HG03457 (cell line): ENCODE measurements around the gene MEF2B.
"Not testable (repeated sequence)": the region's sequence is repeated elsewhere in the genome, so short reads cannot be mapped to it uniquely, and the experiment has no call there.

Experiments used
- ATAC-seq: cut with Tn5 transposase; IDR thresholded peaks from one replicate; pipeline ENCODE4 v1.9.1; 2021; ENCODE audit warnings: moderate number of reproducible peaks; ENCODE audit not compliant: unreplicated experiment

Gene MEF2B

DNA sequence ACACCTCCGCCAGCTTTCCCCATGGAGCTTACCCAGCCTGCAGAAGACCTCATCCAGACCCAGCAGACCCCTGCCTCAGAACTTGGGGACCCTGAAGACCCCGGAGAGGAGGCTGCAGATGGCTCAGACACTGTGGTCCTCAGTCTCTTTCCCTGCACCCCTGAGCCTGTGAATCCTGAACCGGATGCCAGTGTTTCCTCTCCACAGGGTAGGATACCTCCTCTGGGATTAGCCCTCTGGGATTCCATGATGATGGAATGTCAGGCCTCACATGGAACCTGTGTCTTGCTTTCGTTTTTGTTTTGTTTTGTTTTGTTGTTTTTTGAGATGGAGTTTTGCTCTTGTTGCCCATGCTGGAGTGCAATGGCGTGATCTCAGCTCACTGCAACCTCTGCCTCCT lies 23.9 kb upstream of the MEF2B start:
- no peak for ATAC-seq

- ATAC-seq: peak; percentile 4
Measured at GRCh38 chr19:19192910-19193423, 22.9 kb upstream of the MEF2B start.

DNA sequence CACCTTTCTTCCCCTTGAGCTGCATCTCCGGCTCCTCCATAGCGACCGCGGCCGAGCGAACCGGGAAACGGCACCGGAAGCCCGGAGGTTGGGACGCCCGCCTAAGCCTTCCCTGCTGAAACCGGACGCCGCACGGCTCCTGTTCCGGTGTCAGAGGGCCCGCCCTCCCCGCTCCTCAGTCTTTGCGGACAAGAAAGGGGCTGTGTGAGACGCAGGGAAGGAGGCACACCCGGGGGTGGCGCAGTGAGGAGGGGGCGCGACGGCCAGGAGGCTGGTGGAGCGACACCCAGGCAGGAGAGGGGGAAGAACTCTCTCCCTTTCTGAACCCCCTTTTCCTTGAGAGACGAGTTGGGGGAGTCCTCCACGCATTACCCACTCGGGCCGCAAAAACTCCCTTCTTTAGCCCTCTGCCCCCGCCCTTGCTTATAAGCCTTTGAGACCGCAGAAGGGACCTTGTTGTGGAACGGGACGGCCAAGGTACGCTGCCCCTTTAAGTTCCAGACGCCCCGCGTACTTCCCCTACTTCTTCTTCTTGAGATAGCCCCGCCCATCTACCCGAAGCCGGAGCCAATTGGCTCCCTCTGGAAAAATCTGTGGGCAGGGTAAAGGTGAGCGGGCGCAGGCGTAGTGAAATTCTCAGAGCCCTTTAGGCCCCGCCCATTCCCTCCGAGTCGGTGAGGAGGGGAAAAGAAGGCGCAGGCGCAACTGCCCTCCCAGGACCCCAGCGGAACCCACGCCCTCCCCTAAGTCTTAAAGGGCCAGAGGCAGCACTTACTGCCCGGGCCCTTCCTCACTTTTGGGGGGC lies 22.2 kb upstream of the MEF2B start, which contains the start of the genes BORCS8 and RFXANK:
Gene BORCS8, minus strand, starts transcription at position 75 of the 805 bp plus-strand sequence. Its CDS starts 35 bp downstream, at position 40.
Gene RFXANK, plus strand, starts transcription at position 181 of the 805 bp plus-strand sequence. CDS start 1,689 bp downstream, outside the sequence.
- peak; percentile 62 for ATAC-seq

DNA sequence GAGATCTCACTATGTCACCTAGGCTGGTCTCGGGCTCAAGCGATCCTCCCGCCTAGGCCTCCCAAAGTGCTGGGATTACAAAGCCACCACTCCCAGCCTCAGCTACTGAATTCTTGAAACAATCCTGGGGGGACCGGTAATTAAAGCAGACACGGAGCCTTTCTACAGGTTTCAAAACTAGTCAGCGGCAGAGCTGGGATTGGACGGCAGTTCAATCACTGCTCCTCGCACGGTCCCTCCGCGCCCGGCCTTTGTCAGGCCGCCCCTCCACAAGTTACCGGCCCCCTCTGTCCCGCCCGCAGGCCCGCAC lies 21.7 kb upstream of the MEF2B start:
- ATAC-seq: peak; percentile 1

GRCh38 chr19:19186742-19187141 lies 16.7 kb upstream of the MEF2B start:
- ATAC-seq: no peak

GRCh38 chr19:19185853-19186740 lies 16.0 kb upstream of the MEF2B start:
- ATAC-seq: no peak

GRCh38 chr19:19181488-19181998 lies 11.5 kb upstream of the MEF2B start:
- ATAC-seq: no peak

- ATAC-seq: no peak
Measured at GRCh38 chr19:19179548-19180441, 9.7 kb upstream of the MEF2B start.

DNA sequence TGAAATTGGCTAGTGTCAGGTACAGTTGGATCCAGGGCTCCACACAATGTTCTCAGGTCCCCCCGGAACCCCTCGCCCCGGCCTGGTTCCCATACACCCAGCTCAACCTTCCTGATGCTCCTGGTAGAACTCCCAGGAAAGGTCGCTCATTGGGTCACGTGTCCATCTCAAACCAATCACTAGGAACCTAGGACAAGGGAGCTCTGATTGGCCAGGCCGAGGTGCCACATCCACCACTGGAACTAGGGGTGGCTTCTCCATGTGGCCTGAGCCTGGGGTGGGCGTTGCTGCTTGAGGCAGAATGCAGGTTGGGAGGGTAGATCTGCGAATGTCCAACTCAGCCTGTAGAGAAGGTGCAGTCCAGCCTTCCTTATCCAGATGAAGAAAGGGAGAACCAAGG lies 6.9 kb upstream of the MEF2B start:
- no peak for ATAC-seq

- not testable (repeated sequence) for ATAC-seq
Measured at GRCh38 chr19:19173243-19173642, 3.2 kb upstream of the MEF2B start.

DNA sequence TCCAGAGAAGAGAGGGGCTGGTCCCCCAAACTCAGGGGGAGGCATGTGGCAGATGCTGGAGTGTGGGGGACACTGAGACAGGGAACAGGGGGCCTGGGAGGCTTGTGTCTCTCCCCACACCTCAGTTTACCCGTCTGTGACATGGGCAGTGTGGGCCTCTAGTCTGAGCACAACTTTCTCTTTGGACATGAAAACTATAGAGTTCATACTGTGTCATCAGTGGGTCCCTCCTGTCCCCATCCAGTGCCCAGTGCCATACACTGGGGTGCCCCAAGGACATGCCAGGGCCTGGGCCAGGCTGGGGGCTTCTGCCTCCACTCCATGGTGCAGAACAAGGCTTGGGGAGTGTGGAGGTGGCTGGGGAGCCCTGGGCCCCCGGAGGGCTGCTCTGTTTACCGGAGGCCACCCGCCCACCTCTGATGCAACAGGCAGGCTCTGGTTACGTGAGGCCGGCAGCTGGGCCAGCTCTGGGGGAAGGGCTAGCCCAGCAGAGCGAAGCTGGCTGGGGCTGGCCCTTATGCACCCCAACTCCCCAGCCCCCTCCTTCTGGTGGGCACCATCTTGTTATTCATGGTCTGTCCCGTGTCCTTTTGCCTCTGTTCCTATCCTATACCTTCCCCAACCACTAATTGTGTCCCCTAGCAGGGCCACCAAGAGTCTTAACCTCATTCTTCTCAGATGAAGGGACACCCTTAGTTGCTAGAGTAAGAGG lies 1.9 kb upstream of the MEF2B start:
- ATAC-seq: no peak

- no peak for ATAC-seq
Measured at GRCh38 chr19:19170873-19171672, 1.0 kb upstream of the MEF2B start.

- peak; percentile 12 for ATAC-seq
Measured at GRCh38 chr19:19169236-19170052, 619 bp downstream of the MEF2B start.

GRCh38 chr19:19167612-19168011 lies 2.5 kb downstream of the MEF2B start:
- no peak for ATAC-seq

DNA sequence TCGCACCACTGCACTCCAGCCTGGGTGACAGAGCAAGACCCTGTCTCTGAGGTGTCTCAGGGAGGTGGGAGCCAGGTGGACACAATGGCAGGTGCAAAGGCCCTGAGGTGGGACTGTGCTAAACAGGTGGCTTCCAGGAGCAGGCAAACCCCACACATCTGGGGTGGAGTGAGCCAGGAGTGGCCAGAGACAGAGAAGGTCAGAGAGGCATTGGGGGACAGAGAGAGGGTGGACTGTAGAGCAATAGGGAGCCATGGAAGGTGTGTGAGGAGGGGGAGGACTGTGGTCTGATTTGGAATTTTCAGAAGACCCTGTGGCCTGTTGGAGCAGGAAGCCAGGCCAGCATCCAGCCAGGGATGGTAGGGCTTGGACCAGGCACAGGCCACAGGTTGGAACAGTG lies 4.7 kb downstream of the MEF2B start:
- ATAC-seq: no peak

DNA sequence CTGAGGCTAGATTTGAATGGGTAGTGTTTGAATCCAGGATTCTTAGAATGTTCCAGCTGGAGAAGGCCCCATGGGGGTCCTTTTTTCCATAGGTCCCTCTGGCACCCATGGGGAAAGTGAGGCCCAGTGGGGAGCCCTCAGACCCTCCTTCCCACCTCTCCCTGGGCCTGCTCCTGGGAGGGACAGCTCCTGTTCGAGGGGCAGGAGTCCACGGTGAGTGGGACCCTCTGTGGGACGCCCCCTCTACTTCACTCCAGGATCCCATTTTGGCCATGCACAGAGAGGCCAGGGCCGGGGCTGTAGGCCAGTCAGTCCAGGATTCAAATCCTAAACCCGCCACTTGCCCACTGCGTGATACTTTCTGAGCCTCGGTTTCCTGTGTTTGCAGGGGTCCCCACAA lies 7.6 kb downstream of the MEF2B start:
- ATAC-seq: no peak

GRCh38 chr19:19160461-19161035 lies 9.5 kb downstream of the MEF2B start:
- ATAC-seq: no peak

DNA sequence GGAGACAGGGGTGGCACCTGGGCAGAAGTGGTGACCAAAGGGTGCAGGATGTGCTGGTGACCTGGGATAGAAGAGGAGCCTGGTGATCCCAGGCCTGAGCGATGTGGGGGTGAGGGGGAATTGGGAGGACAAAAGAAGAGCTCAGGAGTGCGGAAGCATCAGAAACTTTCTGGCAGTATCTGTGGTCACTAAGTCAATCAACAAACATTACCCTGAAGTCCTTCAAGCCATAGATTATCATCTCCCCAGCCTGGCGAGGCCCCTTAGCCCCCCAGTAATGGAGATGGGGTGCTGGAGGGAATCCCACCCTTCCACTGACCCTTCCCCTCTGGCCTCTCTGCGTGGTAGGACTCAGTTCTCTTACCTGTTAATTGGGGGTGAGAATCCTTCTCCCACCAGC lies 10.5 kb downstream of the MEF2B start:
- no peak for ATAC-seq
